ENCODE measurements around the gene RAB29.

- TF ChIP-seq MAX (IDR thresholded peaks at IDR 0.05; ENCODE audit: insufficient read depth, insufficient read length) (no peak), CTCF (IDR thresholded peaks at IDR 0.05; ENCODE audit: extremely low read depth in 1 of 2, insufficient read depth in 1 of 2, low read depth in 1 of 2, low read length in 2 of 2) (no peak), POLR2A (IDR thresholded peaks at IDR 0.05; ENCODE audit: low read depth, low read length) (no peak), EZH2 (IDR thresholded peaks at IDR 0.05; ENCODE audit: borderline replicate concordance, low read depth, low read length, severe bottlenecking) (no peak), FOS (IDR thresholded peaks at IDR 0.05; ENCODE audit: borderline replicate concordance, insufficient read depth, low read length) (no peak), POLR2AphosphoS5 (IDR thresholded peaks at IDR 0.05; ENCODE audit: insufficient read depth, low read depth, low read length) (no peak), JUN (IDR thresholded peaks at IDR 0.05; ENCODE audit: borderline replicate concordance, insufficient read depth, insufficient read length, low read depth) (no peak)
Observed at GRCh38 chr1:205735218-205735617, 40.1 kb downstream of the RAB29 start.

All from endothelial cell of umbilical vein (primary cell).